Uterus (tissue), 4 donors: ENCODE results near the gene SLC35G6. TPM values are rescaled to one million over a fixed set of nuclear protein-coding genes. Genes with fewer than 3 reads are reported as not detected.

Source experiments
- DNase-seq, 2 donors: peaks; one replicate each; pipeline ENCODE4 v3.0.0-alpha.2; 2019 to 2020
- H3K27ac ChIP-seq, 2 donors: fragments of 200-600 bp; sonication (generic); 1 replicate in 1 of 2; 2 replicates in 1 of 2; pipeline ENCODE4 v1.5.1; 2016 to 2018
- H3K27me3 ChIP-seq, 2 donors: fragments of 200-600 bp; sonication (generic); one replicate each; pipeline ENCODE4 v1.5.1; 2018 to 2019; ENCODE audit warnings: control low read depth in 1 of 2
- H3K36me3 ChIP-seq, 2 donors: fragments of 200-600 bp; sonication (generic); one replicate each; pipeline ENCODE4 v1.5.1; 2019; ENCODE audit warnings: control low read depth in 1 of 2
- H3K4me1 ChIP-seq, 2 donors: fragments of 200-600 bp; sonication (generic); one replicate each; pipeline ENCODE4 v1.5.1; 2018 to 2019; ENCODE audit warnings: control low read depth in 1 of 2
- H3K4me3 ChIP-seq, 2 donors: fragments of 200-600 bp; sonication (generic); 1 replicate in 1 of 2; 2 replicates in 1 of 2; pipeline ENCODE4 v1.5.1; 2018 to 2019; ENCODE audit warnings: mild to moderate bottlenecking in 1 of 2
- H3K9me3 ChIP-seq, 2 donors: fragments of 200-600 bp; sonication (generic); one replicate each; pipeline ENCODE4 v1.5.1; 2019; ENCODE audit warnings: control low read depth in 1 of 2
- CTCF ChIP-seq, 4 experiments: fragments of 200-600 bp in 2 of 4; fragments of 450-650 bp in 2 of 4; sonication (generic) in 2 of 4; IDR thresholded peaks; one replicate each; pipeline ENCODE4 v1.5.1; 2016 to 2019; ENCODE audit warnings: antibody characterized with exemption in 4 of 4, mild to moderate bottlenecking in 2 of 4, moderate library complexity in 1 of 4
- POLR2A ChIP-seq, 2 donors: fragments of 450-650 bp; IDR thresholded peaks; one replicate each; pipeline ENCODE4 v1.6.1; 2016; ENCODE audit warnings: antibody characterized with exemption in 2 of 2, mild to moderate bottlenecking in 1 of 2, moderate library complexity in 1 of 2
- intact Hi-C: fragments of 100-400 bp; cut with DNase I; formaldehyde crosslinking; loops from one replicate; pipeline ENCODE4 v1.15.1; 2023; ENCODE audit warnings: low total_unique reads
- total RNA-seq, 4 donors: library from RNA; depleted of rRNA in 3 of 4; stranded (reverse); fragments of >200 nt in 3 of 4; gene quantifications; one replicate each; pipeline versions ENCODE4 v1.1.0 to v1.2.4, GENCODE V29; 2014 to 2023
- donor health status: DM: yes; HTN: yes; CAD: no.

SLC35G6 gene
- total RNA-seq, 4 donors from 2014 or later = not detected

- peaks cover 0 to 27% of the 10 kb centered on the region in 2 donors for H3K27me3 ChIP-seq
- no peak overlapping the region for H3K4me3 ChIP-seq
- TF ChIP-seq CTCF (IDR thresholded peaks at IDR 0.05) (no peak), POLR2A (IDR thresholded peaks at IDR 0.05) (no peak)
- H3K4me1 ChIP-seq = peaks cover 0 to 44% of the 10 kb centered on the region in 2 donors
- peak in 1 of 2 donors; percentile 38 for DNase-seq
- H3K27ac ChIP-seq = peak overlapping the region; percentile 12 to 36
- H3K9me3 ChIP-seq = no peaks in the 10 kb centered on the region
- intact Hi-C loops = no loop called here
- H3K36me3 ChIP-seq = no peaks in the 10 kb centered on the region
Measured at GRCh38 chr17:7440834-7441195, 40.4 kb upstream of the SLC35G6 start.

DNA sequence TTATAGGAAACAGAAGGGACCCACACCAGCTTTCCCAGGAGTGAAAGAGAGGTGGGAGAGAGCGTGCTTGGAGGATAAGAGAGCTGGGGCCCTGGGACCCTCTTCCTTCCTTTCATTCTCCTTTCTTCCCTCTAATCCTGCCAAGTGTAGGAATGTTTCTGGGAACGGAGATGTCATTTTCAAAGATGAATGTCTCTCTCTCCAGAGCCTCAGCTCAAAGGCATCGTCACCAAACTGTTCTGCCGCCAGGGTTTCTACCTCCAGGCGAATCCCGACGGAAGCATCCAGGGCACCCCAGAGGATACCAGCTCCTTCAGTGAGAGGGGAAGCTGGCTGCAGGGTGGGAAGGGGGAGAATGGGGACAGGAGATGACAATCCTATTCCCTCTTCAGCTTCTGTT lies 40.0 kb upstream of the SLC35G6 start:
- no peak overlapping the region for H3K4me3 ChIP-seq
- TF ChIP-seq POLR2A (IDR thresholded peaks at IDR 0.05) = no peak
- TF ChIP-seq CTCF (IDR thresholded peaks at IDR 0.05) = no peak
- H3K9me3 ChIP-seq = no peaks in the 10 kb centered on the region
- H3K27me3 ChIP-seq = peaks cover 0 to 28% of the 10 kb centered on the region in 2 donors
- H3K27ac ChIP-seq = peak overlapping the region in 1 of 2 donors; percentile 12
- intact Hi-C loops = no loop called here
- DNase-seq = no peak
- no peaks in the 10 kb centered on the region for H3K36me3 ChIP-seq
- peaks cover 0 to 39% of the 10 kb centered on the region in 2 donors for H3K4me1 ChIP-seq

- Histone ChIP-seq H3K4me3 (no peak overlapping the region), H3K27me3 (peaks cover 0 to 28% of the 10 kb centered on the region in 2 donors), H3K9me3 (no peaks in the 10 kb centered on the region), H3K4me1 (peaks cover 0 to 39% of the 10 kb centered on the region in 2 donors), H3K36me3 (no peaks in the 10 kb centered on the region), H3K27ac (no peak overlapping the region)
- intact Hi-C loops = no loop called here
- TF ChIP-seq CTCF (IDR thresholded peaks at IDR 0.05) (no peak), POLR2A (IDR thresholded peaks at IDR 0.05) (no peak)
- no peak for DNase-seq
Measured at GRCh38 chr17:7442142-7442541, 39.1 kb upstream of the SLC35G6 start.

DNA sequence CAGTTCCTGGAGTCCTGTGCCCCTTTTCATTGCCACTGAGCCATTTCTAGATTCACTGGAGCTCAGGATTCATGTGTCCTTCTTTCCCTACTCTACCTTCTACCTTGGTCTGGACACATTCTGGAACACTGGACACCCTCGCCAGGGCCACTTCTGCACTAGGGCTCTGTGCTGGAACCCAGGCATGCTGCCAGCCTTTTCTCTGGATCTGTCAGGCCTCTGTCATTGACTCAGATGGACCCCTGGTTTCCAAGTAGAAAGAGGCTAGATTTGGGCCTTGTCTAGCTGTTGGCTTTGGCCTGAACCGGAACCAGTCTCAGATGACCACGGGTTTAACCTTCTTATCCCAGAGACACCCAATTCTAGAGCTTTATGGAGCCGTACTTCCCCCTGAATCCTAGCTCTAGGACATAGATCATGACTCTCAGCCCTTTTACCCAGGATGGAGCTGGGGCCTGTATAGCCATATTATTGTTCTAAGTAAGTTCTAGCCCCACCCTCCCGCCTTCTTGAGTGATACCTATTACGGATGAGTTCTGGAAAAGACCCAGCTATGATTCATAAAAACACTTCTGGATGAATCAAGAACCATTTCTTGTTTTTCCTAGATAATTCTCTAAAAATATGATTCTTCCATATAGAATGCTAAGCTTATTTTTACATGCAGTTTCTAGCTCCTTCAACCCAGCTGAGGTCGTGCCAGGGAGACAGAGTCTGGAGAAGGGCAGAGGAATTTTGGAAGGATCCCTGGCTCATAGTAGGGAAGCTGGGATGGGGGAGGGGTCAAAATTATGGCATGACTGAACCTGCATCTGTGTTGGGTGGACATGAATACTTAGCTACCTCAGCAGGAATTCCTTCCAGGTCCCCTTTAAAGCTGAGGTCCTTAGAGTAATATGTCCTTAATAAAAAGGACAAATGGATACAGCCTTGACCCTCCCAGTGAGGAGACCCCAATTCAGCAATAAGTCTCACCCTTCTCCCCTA lies 37.5 kb upstream of the SLC35G6 start:
- no peaks in the 10 kb centered on the region for H3K9me3 ChIP-seq
- H3K4me1 ChIP-seq = peaks cover 0 to 25% of the 10 kb centered on the region in 2 donors
- no peak overlapping the region for H3K27ac ChIP-seq
- no peak overlapping the region for H3K4me3 ChIP-seq
- intact Hi-C loops = no loop called here
- H3K36me3 ChIP-seq = no peaks in the 10 kb centered on the region
- TF ChIP-seq CTCF (IDR thresholded peaks at IDR 0.05) = no peak
- no peak for TF ChIP-seq POLR2A (IDR thresholded peaks at IDR 0.05)
- H3K27me3 ChIP-seq = peaks cover 0 to 20% of the 10 kb centered on the region in 2 donors
- DNase-seq = no peak
